ENCODE results near the gene LAMA3.

- no peak for TF ChIP-seq HMGXB4 (CRISPR knock-in tag; IDR thresholded peaks at IDR 0.05; ENCODE audit: borderline replicate concordance in 1 of 2, low read depth in 1 of 2)
- no peak for TF ChIP-seq MTF1 (CRISPR knock-in tag; IDR thresholded peaks at IDR 0.05)
- TF ChIP-seq CTCF (CRISPR knock-in tag; IDR thresholded peaks at IDR 0.05): no peak
- TF ChIP-seq SMAD1 (CRISPR knock-in tag; IDR thresholded peaks at IDR 0.05; ENCODE audit: borderline replicate concordance, low read depth): no peak
- TF ChIP-seq IRF9 (CRISPR knock-in tag; IDR thresholded peaks at IDR 0.05; ENCODE audit: borderline replicate concordance): no peak
- TF ChIP-seq EZH2 (conservative IDR thresholded peaks at IDR 0.05; ENCODE audit: low read depth, low read length): no peak
- TF ChIP-seq BHLHE40 (IDR thresholded peaks at IDR 0.05; ENCODE audit: low read length): no peak
- TF ChIP-seq POLR2A (IDR thresholded peaks at IDR 0.05; ENCODE audit: insufficient read depth in 1 of 2, low read depth in 2 of 2, low read length in 2 of 2): no peak
- no peak for TF ChIP-seq CHD4 (IDR thresholded peaks at IDR 0.05; ENCODE audit: borderline replicate concordance, low read length)
Measured at GRCh38 chr18:23977719-23978483, 288.6 kb downstream of the LAMA3 start.
